Endothelial cell of umbilical vein (primary cell): Measurements from ENCODE around the gene DALRD3. TPM values are rescaled to one million over a fixed set of nuclear protein-coding genes. Genes with fewer than 3 reads are reported as not detected.

Experiments
- BruUV-seq: library from RNA; stranded (reverse); fragments of 400-500 nt; replicated peaks from 2 replicates; lab custom pipeline; 2021; lab: Mats Ljungman, UMichigan
- CTCF ChIA-PET: fragments of 300-600, 350-600 bp; sonication (Branson Sonifier 250); formaldehyde crosslinking; loops from one replicate; lab custom pipeline; 2021; ENCODE audit warnings: antibody characterized with exemption, inconsistent platforms; lab: Charles Lee
- POLR2A ChIA-PET: fragments of 300-600, 350-600 bp; sonication (Branson Sonifier 250); formaldehyde crosslinking; loops from one replicate; lab custom pipeline; 2021; ENCODE audit warnings: antibody characterized with exemption, inconsistent platforms; lab: Charles Lee
- DNase-seq: peaks from one replicate; pipeline ENCODE4 v3.0.0-alpha.2; 2011; ENCODE audit warnings: low read depth, low spot score
- FAIRE-seq: peaks from 2 replicates; lab custom pipeline; 2011; peaks lifted over from hg19 to GRCh38; lab: Jason Lieb, UNC
- H2AFZ ChIP-seq: 2 replicates; pipeline ENCODE4 v1.6.0; 2012; ENCODE audit warnings: low read depth, low read length, control low read depth, inconsistent platforms
- H3K27ac ChIP-seq: 2 replicates; pipeline ENCODE4 v1.5.1; 2011; ENCODE audit warnings: low read depth, mild to moderate bottlenecking, control low read depth, low read length, moderate library complexity; ENCODE audit not compliant: insufficient read depth
- H3K27me3 ChIP-seq, 2 experiments: 2 replicates each; pipeline versions ENCODE4 v1.6.0 to v1.6.1; 2011; ENCODE audit warnings: low read length in 2 of 2, mixed read lengths in 1 of 2; ENCODE audit not compliant: control insufficient read depth in 2 of 2, insufficient read depth in 2 of 2
- H3K36me3 ChIP-seq, 2 experiments: 2 replicates in 1 of 2; 3 replicates in 1 of 2; pipeline ENCODE4 v1.5.1; 2011; ENCODE audit warnings: low read length in 2 of 2, mild to moderate bottlenecking in 1 of 2, moderate library complexity in 1 of 2; ENCODE audit not compliant: control insufficient read depth in 2 of 2, insufficient read depth in 2 of 2; ENCODE audit errors: extremely low read depth in 1 of 2
- H3K4me1 ChIP-seq: 3 replicates; pipeline ENCODE4 v1.5.1; 2011; ENCODE audit warnings: mild to moderate bottlenecking, low read length; ENCODE audit not compliant: control insufficient read depth, insufficient read depth; ENCODE audit errors: extremely low read depth
- H3K4me2 ChIP-seq: 2 replicates; pipeline ENCODE4 v1.6.1; 2011; ENCODE audit warnings: low read length, control low read depth, mixed read lengths; ENCODE audit not compliant: insufficient read depth
- H3K4me3 ChIP-seq, 3 experiments: fragments of 200-600 bp in 1 of 3; sonication (generic), shearing (Covaris generic) in 1 of 3; replicated peaks in 1 of 3; 2 replicates each; pipeline ENCODE4 v1.5.1; 2011 to 2016; ENCODE audit warnings: control low read depth in 3 of 3, low read length in 3 of 3, mild to moderate bottlenecking in 2 of 3, inconsistent platforms in 1 of 3, low read depth in 1 of 3, moderate library complexity in 1 of 3; ENCODE audit not compliant: insufficient read depth in 1 of 3
- H3K79me2 ChIP-seq: 2 replicates; pipeline ENCODE4 v1.6.0; 2012; ENCODE audit warnings: low read length, inconsistent platforms; ENCODE audit not compliant: control insufficient read depth, insufficient read depth
- H3K9ac ChIP-seq: replicated peaks from 2 replicates; pipeline ENCODE3; 2011; ENCODE audit warnings: low read length, control low read depth; ENCODE audit not compliant: insufficient read depth; ENCODE audit errors: extremely low read depth
- H3K9me1 ChIP-seq: replicated peaks from 3 replicates; pipeline ENCODE4 v1.6.0; 2011; ENCODE audit warnings: mild to moderate bottlenecking, low read length; ENCODE audit not compliant: control insufficient read depth, insufficient read depth; ENCODE audit errors: extremely low read depth
- H3K9me3 ChIP-seq: replicated peaks from 2 replicates; pipeline ENCODE4 v1.5.1; 2012; ENCODE audit warnings: low read length, inconsistent platforms; ENCODE audit not compliant: control insufficient read depth, insufficient read depth
- H4K20me1 ChIP-seq: replicated peaks from 2 replicates; pipeline ENCODE3; 2011; ENCODE audit warnings: mild to moderate bottlenecking, low read length; ENCODE audit not compliant: control insufficient read depth, insufficient read depth; ENCODE audit errors: extremely low read depth
- CTCF ChIP-seq, 2 donors: IDR thresholded peaks; 1 replicate in 1 of 2; 2 replicates in 1 of 2; pipeline ENCODE4 v1.5.1; 2011; ENCODE audit warnings: low read length in 2 of 2, mild to moderate bottlenecking in 2 of 2, moderate library complexity in 2 of 2, control low read depth in 1 of 2, inconsistent platforms in 1 of 2, low read depth in 1 of 2; ENCODE audit not compliant: insufficient read depth in 1 of 2; ENCODE audit errors: extremely low read depth in 1 of 2
- EZH2 ChIP-seq: IDR thresholded peaks from 2 replicates; pipeline ENCODE4 v1.6.1; 2012; ENCODE audit warnings: borderline replicate concordance, low read depth, mild to moderate bottlenecking, moderate library complexity, low read length, inconsistent platforms; ENCODE audit not compliant: severe bottlenecking
- FOS ChIP-seq: IDR thresholded peaks from 2 replicates; pipeline ENCODE4 v1.6.1; 2011; ENCODE audit warnings: mild to moderate bottlenecking, low read length, moderate library complexity, borderline replicate concordance; ENCODE audit not compliant: insufficient read depth
- GATA2 ChIP-seq: IDR thresholded peaks from 2 replicates; pipeline ENCODE4 v1.7.0; 2011; ENCODE audit warnings: low read depth, mild to moderate bottlenecking, moderate library complexity, mixed read lengths, low read length; ENCODE audit not compliant: insufficient read length, insufficient read depth
- JUN ChIP-seq: IDR thresholded peaks from 2 replicates; pipeline ENCODE4 v1.6.1; 2011; ENCODE audit warnings: borderline replicate concordance, low read depth; ENCODE audit not compliant: insufficient read length, insufficient read depth
- MAX ChIP-seq: IDR thresholded peaks from 2 replicates; pipeline ENCODE4 v1.6.1; 2011; ENCODE audit not compliant: insufficient read depth, insufficient read length
- MYC ChIP-seq: IDR thresholded peaks from one replicate; pipeline ENCODE4 v1.6.1; 2011; ENCODE audit warnings: mild to moderate bottlenecking, low read depth, low read length
- POLR2A ChIP-seq: IDR thresholded peaks from 2 replicates; pipeline ENCODE4 v1.6.1; 2012; ENCODE audit warnings: low read depth, mild to moderate bottlenecking, control low read depth, low read length
- POLR2AphosphoS5 ChIP-seq: IDR thresholded peaks from 2 replicates; pipeline ENCODE4 v1.6.1; 2012; ENCODE audit warnings: low read depth, mild to moderate bottlenecking, control low read depth, low read length, moderate library complexity; ENCODE audit not compliant: insufficient read depth
- dilution Hi-C: fragments of 300-500 bp; cut with MboI; formaldehyde crosslinking; loops from one replicate; pipeline ENCODE4 v1.15.0; 2019; ENCODE audit warnings: low sequenced_read_pairs; ENCODE audit not compliant: extremely low pct_ligation_motif_present
- intact Hi-C: fragments of 100-400 bp; cut with micrococcal nuclease; formaldehyde crosslinking; loops from one replicate; pipeline ENCODE4 v1.10.0; 2022
- polyA plus RNA-seq, 4 experiments: library from polyadenylated mRNA; depleted of rRNA in 3 of 4; stranded (reverse) in 3 of 4; unstranded in 1 of 4; fragments of >200 nt; gene quantifications; 2 replicates each; pipeline versions ENCODE4 v1.2.1 to v1.2.3, GENCODE V29; 2011 to 2012; ENCODE audit warnings: missing spikeins in 1 of 4
- total RNA-seq: library from RNA; stranded (reverse); gene quantifications from 2 replicates; pipeline ENCODE4 v1.2.3, GENCODE V29; 2021

The DALRD3 gene
- total and polyA plus RNA-seq, 2 donors (not counting 3 experiments of a cell fraction or from before 2014, with no cell fraction given) = 22.7 to 60.8 TPM

DNA sequence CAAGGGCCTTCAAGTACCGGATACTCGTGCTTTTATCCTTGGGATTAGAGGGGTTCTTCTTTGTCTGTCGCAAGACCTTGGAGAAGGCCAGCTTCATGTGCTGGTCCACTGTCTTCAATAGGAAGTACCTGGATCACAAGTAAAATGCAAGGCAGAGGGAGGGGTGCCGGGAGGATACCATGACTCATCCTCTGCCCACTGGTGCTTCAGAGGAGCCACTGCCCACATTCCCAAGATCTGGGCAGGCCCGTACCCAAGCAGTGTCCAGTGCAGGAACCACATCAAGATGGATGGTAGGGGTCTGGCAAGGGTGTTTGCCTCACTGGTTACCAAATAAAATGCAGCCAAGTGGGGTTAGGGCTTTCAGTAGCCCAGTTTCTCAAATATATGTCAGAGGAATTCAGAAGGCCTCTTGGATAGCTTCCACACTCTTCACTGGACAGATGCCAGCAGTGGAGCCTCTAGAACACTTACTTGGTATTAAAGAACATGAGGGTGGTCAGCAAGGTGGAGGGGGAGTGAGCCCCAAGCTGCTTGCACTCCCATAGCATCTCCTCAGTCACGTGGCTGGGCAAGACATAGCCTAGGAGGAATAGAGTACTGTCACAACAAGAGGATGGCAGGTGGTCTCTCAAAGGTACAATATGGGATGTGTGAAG, 14.4 kb upstream of the DALRD3 start:
- Histone ChIP-seq H3K9me3 (no peaks in the 10 kb centered on the region), H3K4me2 (no peak overlapping the region), H3K4me3 (no peak overlapping the region), H2AFZ (no peak overlapping the region), H3K79me2 (peaks cover 13% of the 10 kb centered on the region), H3K36me3 (peaks cover 15 to 28% of the 10 kb centered on the region in 2 experiments), H3K27ac (no peak overlapping the region), H3K9me1 (no peaks in the 10 kb centered on the region), H3K27me3 (no peaks in the 10 kb centered on the region), H3K9ac (no peak overlapping the region), H3K4me1 (peaks cover 10% of the 10 kb centered on the region), H4K20me1 (no peaks in the 10 kb centered on the region)
- dilution Hi-C loops (no loop called here), intact Hi-C loops (no loop called here)
- no peak for TF ChIP-seq FOS
- TF ChIP-seq POLR2A = no peak
- TF ChIP-seq MAX = no peak
- TF ChIP-seq MYC = no peak
- TF ChIP-seq JUN = no peak
- no peak for TF ChIP-seq GATA2
- no peak for TF ChIP-seq CTCF (IDR thresholded peaks at IDR 0.05; ENCODE audit: extremely low read depth in 1 of 2, insufficient read depth in 1 of 2, low read depth in 1 of 2, low read length in 2 of 2)
- TF ChIP-seq EZH2 = no peak
- TF ChIP-seq POLR2AphosphoS5 = no peak
- DNase-seq (no peak), FAIRE-seq (no peak)
- no TSS peak for BruUV-seq
- ChIA-PET POLR2A (no interaction called here), CTCF (interaction anchor here (2.3 kb wide), 1 partner anchor 45 kb away, joined by 8 read pairs; no protein-coding TSS in a partner anchor)
